Fibroblast of skin of left quadriceps (primary cell): ENCODE measurements around the gene ERCC3.
"Not testable (repeated sequence)": the region's sequence is repeated elsewhere in the genome, so short reads cannot be mapped to it uniquely, and the experiment has no call there.

ENCODE experiments used
- DNase-seq, 2 experiments: peaks; one replicate each; pipeline ENCODE4 v3.0.0-alpha.2; 2013; ENCODE audit warnings: low read depth in 2 of 2

The ERCC3 gene

DNA sequence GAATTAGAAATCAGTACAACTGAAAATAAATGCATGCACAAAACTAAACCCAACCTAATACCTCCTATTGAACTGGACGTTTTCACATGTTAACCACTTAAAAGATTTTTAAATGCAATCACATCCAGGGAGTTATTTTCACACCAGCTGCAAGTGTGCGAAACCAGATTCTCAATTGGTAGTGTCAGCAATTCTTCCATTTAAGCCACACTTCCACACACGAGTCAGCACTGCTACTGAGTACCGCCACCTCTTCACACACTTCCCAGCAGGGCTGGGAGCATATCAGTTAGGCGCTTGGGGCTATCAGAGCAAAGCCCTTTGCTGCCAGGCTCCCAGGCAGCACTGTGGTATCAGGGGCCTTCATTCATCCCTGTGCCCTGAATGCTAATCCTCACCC, 14.2 kb downstream of the ERCC3 start:
- DNase-seq = no peak

- DNase-seq = no peak
These were observed 15.0 kb downstream of the ERCC3 start for GRCh38 chr2:127278959-127279358.

DNA sequence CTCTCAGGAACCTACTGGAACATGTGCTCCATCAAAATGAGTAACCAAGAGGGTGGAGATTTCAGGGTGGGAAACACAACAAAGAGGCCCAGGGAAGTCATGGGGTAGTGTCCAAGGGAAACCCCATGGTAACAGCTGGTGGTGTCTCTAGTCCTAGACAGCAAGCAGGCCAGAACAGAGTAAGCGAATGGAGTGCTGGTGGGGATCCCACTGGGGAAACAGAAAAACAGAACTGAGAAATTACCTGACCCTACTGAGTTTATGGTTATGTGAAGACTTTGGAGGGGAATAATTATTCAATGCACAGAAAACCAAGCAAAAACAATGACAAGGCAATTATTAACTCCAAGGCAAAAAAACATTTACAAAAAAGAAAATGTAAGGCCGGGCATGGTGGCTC, 16.9 kb downstream of the ERCC3 start:
- DNase-seq = no peak

DNA sequence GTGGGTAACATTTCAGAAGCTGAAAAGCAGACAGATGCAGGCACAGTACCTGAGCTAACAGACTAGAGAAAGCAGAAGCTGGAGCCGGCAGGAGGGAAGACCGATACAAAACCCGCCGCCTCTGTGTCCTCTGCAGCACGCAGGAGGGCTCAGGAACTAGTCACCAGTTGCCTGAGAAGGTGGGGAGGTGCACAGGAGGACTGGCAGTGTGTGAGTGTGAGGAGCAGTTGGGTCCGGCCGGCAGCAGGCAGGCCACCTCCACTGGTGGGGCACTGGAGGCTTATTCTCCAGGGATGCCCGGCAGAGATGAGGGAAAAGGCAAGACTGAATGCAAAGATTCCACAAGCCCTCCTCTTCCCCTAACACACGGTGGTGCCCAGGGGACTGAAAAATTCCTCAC, 18.2 kb downstream of the ERCC3 start:
- DNase-seq = no peak

GRCh38 chr2:127275356-127275755, 18.6 kb downstream of the ERCC3 start:
- DNase-seq = no peak

- DNase-seq = no peak
These were observed 23.3 kb downstream of the ERCC3 start for GRCh38 chr2:127270663-127271062.

- DNase-seq = peak; percentile 22 to 32
These were observed 32.0 kb downstream of the ERCC3 start for GRCh38 chr2:127261804-127262406.

DNA sequence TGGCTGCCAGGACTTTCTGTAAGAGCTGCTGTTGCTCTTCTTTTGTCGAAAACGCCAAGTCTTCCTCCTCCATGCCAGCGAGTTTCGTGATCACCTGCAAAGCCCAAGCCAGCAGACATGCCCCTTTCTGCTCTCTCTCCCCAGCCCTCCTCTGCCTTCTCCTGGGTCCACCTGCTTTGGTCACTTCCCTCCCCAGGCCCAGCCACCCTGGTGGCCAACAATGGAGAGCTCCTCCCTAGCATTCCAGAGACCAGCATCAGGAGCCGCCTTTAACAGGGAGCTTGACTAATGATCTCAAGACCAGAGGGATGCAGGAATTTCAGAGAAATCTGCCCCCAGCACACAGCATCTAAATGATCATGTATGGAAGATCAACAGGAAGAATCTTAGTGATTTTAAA, 34.6 kb downstream of the ERCC3 start:
- no peak for DNase-seq

DNA sequence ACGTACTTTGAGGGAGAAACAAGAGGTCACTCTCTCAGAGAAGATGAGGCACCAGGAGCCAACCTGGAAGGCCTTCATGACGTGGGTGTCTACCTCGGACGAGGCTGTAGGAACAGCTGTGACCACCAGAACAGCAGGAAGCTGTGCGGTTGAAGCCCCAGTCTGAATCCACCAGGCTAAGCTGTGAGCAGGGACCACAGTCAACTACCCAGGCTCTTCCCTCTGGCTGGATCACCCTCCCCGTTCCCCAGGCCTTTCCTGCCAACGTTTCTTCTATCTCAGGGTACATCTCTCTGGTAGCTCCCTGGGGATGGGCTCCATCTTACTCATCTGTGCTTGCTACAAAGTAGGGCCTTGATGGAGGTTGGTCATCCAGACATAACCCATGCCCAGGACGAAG, 37.1 kb downstream of the ERCC3 start:
- no peak for DNase-seq

- no peak for DNase-seq
These were observed 37.6 kb downstream of the ERCC3 start for GRCh38 chr2:127256381-127256780.

DNA sequence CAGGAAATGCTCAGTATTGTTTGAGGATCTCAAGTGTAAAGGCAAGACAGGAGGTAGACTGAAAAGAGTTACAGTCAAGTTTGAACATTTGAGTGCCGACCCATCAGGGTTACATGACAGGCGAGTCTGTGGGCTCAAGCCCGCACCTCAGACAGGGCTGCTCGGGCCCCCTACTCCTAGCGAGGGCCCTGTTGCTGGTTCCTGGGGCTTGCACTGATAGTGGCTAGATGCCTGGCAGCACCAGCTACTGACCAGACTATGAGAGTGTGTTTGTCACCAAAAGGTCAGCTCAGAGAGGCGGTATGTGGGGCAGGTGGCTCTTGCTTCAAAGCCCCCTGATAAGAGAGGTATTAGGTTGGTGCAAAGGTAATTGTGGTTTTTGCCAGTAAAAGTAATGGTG, 38.2 kb downstream of the ERCC3 start:
- DNase-seq = no peak

DNA sequence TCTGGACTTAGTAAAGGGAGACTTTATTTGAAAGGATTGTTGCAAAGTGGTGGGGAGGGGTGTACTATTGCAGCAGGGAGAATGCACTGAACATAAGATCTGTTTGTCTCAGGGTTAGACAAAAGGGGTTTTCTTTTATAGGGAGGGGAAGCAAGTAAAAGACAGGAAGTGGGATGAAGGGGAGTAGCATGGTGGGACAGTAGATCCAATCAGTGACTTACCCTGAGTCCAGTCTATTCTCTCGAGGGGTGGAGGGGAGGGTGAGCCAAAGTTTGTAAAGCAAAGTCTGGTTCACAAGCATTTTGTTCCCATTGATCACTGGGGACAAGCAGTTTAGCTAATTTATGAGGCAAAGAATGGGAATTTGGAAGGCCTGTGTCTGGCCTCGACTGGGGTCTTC, 38.8 kb downstream of the ERCC3 start:
- no peak for DNase-seq

DNA sequence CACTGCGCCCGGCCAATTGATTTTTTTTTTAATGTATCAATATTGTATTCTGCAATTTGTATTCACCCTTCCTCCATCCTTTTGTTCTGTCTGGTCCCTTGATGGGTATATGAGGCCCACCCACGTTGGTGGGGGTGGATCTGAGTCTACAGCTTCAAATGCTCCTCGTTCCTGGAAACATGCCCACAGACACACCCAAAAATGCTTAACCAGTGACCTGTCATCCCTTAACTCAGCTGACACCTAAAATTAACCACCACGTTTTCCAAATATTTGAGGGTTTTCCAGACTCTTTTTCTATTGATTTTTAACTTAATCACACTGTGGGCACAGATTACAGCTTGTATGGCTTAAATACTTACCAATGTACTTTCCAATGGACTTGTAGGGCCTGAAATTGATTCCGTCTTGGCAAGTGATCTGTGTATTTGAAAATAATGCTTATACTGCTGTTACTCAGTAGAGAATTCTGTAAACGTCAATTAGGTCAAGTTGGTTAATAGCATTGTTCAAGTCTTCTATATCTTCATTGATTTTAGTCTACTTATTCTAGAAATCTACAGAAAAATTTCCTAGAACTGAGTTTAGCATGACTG, 39.5 kb downstream of the ERCC3 start:
- no peak for DNase-seq

- DNase-seq = not testable (repeated sequence)
These were observed 52.8 kb downstream of the ERCC3 start for GRCh38 chr2:127241184-127241583.

DNA sequence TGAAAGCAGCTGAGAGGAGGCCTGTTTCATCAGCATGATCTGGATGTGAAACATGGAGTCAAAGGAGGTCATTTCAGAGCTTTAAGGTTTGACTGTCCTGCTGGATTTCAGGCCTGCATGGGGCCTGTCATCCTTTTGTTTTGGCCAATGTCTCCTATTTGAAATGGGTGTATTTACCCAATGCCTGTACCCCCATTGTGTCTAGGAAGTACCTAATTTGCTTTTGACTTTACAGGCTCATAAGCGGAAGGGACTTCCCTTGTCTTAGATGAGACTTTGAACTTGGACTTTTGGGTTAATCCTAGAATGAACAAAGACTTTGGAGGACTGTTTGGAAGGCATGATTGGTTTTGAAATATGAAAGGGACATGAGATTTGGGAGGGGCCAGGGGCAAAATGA, 54.5 kb downstream of the ERCC3 start:
- no peak for DNase-seq

GRCh38 chr2:127237768-127238167, 56.2 kb downstream of the ERCC3 start:
- not testable (repeated sequence) for DNase-seq

GRCh38 chr2:127235082-127235702, 58.8 kb downstream of the ERCC3 start:
- DNase-seq = no peak

DNA sequence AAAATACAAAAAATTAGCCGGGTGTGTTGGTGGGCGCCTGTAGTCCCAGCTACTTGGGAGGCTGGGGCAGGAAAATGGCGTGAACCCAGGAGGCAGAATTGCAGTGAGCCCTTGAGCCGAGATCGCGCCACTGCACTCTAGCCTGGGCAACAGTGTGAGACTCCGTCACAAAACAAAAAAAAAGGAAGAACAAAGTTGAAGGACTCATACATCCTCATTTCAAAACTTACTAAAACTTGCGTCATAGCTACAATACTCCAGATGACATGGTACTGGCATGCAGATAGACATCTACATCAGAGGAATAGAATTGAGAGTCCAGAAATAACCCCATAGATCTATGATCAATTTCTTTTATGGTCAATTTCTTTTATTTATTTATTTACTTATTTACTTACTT, 60.2 kb downstream of the ERCC3 start:
- no peak for DNase-seq

DNA sequence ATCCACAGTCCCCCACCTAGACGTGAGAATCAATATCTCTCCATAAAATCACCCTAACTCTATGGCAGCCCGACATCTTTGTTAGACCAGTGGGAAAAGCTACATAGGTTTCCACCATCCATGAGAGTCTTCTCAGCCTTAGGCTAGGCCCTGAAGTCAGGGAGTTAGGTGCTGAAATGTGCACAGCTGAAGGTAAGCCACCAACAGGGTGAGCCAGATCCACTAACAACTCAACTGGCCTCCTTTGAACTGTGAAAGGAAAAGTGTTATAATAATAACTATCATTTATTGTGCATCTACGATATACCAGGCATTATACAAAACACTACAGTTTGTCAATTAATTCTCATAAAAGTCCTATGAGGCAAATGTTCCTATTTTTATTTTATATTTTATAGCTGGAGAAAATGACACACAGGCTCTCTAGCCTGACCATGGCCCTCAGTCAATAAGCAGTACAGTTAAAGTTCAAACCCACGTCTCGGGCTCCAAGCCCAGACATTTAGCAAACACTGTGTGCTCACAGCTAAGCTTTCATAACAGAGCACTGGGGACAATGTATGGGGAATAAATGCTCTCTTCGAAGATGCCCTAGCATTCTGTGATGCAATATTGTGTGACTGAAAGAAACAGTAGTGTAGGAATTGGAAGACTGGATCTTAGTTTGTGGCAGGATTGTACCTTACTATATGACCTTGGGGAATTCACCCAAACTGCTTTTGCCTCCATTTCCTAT, 62.6 kb downstream of the ERCC3 start:
- no peak for DNase-seq

- no peak for DNase-seq
These were observed 64.4 kb downstream of the ERCC3 start for GRCh38 chr2:127229555-127229954.

GRCh38 chr2:127228102-127228501, 65.8 kb downstream of the ERCC3 start:
- DNase-seq = no peak

DNA sequence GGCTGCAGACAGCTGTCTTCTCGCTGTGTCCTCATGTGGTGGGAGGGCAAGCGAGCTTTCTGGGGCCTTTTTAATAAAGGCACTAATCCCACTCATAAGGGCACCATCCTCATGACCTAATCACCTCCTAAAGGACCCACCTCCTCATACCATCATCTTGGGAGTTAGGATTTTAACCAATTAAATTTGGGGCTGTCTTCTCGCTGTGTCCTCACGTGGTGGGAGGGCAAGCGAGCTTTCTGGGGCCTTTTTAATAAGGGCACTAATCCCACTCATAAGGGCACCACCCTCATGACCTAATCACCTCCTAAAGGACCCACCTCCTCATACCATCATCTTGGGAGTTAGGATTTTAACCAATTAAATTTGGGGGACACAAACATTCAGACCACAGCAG, 66.7 kb downstream of the ERCC3 start:
- DNase-seq = not testable (repeated sequence)
